ENCODE measurements around the gene TBC1D32.
"Not testable (repeated sequence)": the region's sequence is repeated elsewhere in the genome, so short reads cannot be mapped to it uniquely, and the experiment has no call there.

TBC1D32 gene

DNA sequence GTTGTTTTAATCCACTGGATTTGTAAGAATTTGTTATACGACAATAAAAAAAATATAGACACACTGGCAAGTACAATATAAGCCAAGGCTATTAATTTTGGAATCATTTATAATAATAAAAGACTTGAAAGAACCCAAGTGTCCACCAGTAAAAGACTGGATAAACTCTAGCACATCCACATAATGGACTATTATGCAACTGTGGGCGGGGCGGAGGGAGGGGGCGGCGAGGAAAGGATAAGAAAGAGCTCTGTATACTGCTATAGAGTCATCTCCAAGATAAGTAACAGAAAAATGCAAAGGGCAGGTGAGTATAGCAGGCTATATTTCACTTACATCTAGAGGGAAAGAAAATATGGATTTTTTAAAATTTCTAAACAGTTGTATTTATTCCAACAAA, 123.3 kb downstream of the TBC1D32 start:
- no peak for DNase-seq

DNA sequence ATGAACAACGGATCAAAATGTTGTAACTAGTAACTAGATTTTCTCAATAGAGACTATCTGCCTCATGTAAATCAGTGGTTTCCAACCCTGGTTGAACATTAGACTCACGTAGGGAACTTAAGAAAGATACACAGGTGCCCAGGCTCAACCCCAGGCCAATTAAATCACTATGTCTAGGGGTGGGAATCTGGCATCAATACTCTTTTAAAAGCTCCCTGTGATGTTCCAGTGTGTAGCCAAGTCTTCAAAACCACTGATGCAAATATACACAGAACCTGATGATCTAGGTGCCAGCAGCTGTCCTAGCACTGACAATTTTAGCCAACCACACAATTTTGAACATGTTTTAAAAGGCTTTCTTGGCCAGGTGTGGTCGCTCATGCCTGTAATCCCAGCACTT, 128.7 kb downstream of the TBC1D32 start:
- DNase-seq, result no peak

DNA sequence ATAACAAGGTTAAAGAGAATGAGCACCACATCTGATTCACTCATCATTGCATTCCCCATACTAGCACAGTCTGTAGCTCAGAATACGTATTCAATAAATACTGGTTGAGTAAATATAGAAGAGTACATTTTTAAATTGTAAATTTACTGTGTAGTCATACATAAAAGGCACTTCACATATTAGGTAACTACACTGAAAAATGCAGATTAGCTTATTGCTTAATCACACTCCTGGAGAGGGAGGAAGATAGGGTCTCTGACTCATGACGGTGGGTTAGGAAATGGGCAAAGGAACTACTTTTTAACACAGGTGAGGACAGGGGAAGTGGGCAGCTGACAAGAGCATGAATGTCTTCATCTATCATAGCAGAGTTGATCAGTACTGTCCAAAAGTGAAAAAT, 133.2 kb downstream of the TBC1D32 start:
- DNase-seq, result no peak

DNA sequence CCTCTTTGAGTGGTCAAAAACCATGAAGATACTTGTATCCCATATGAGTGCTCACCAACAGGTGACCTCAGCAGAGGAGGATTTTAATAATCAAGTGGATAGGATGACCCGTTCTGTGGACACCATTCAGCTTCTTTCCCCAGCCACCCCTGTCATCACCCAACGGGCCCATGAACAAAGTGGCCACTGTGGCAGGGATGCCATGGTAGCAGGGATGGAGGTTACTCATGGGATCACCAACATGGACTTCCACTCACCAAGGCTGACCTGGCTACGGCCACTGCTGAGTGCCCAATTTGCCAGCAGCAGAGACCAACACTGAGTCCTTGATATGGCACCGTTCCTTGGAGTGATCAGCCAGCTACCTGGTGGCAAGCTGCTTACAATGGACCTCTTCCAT, 138.2 kb downstream of the TBC1D32 start:
- not testable (repeated sequence) for DNase-seq

DNA sequence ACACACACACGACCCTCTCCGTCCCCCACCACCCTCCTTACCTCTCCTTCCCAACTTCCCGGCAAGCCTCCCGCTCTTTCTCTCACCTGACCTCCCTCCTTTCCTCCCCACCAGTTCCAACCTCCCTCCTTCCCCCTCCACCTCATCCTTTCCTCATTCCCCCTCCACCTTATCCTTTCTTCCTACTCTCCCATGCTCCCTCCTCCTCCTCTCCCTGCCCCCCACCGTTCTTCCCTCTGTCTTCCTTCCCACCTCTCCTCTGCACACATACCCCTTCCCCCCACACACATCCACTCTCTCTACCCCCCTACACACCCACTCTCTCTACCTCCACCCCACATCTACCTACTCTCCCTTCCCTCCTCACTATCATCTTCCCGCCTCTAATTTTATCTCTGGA, 144.2 kb downstream of the TBC1D32 start:
- DNase-seq, result no peak

DNA sequence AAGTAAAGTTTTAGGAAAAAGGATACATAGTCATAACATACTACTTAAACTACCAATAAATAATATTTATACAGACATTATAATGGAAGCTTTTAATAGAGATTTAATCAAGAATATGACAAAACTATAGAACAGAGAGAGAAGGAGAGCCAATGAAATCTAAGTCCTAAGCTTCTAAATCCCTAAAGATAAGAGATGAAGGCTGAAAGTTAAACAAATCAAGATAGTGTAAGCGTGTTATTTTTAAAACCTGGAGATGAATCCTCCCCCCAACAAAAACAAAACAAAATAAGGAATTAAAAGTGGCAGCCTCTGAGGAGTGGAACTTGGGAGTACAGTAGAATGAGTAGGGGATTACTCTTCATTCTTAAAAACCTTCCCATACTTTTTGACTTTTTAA, 145.9 kb downstream of the TBC1D32 start:
- no peak for DNase-seq

DNA sequence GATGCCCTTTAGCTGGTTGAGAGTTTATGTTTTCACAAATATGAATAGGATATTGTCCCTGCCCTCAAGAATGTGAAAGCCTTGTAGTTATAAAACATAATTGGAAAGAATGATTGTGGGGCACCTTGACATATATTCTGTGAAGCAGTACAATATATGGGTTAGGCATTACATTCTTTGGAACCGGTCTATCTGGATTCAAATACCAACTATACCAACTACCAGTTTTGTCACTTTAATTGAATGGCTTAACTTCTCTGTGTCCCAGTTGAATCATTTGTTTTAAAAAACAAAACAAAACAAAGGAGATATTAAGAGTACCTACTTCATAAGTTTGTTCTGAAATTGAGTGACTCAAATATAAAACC, 146.5 kb downstream of the TBC1D32 start:
- DNase-seq, result no peak

DNA sequence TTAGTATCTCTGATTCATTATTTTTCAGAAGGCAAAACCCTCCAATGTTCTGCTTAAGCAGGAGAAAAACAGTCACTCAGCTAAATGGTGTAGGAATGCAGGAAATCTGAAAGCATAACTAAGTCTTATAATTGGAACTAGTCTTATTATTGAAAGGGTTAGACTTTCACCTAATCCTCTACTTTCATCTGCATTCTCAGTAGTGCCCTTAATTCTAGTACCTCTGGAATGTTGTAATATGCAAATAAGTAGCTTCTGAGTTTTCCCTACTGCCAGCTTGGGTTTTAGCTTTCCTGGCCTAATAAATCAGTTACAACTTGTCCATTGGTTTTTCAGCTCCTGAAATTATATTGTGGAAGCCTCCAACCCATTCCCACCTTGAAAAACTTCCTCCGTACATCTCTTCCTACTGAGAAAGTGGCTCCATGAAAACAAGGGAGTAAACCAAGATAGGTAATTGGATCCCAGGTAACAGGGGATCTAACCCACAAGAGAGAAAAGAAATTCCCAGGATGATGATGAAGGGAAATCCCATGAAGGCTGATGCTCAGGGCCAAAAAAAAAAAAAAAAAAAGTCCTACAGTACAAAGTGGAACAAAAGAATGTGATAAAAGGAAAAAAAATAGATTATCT, 147.0 kb downstream of the TBC1D32 start:
- DNase-seq, result no peak

DNA sequence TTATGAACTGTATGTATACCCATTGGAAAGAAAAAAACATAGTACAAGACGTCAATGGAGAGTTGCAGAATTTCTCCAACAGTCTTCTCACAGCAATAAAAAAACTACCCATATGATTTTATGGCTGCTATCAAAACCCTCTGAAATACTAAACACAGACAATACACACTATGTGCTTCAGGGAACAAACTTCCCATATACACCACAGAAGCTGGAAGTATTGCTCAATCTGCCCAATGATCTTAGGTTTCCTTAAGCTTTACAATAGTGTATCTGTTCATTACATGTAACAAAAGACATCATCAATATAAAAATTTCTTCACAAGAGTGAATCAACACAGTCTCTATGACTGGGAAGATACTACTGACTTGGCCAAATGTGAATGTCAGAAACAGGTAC, 150.5 kb downstream of the TBC1D32 start:
- no peak for DNase-seq

DNA sequence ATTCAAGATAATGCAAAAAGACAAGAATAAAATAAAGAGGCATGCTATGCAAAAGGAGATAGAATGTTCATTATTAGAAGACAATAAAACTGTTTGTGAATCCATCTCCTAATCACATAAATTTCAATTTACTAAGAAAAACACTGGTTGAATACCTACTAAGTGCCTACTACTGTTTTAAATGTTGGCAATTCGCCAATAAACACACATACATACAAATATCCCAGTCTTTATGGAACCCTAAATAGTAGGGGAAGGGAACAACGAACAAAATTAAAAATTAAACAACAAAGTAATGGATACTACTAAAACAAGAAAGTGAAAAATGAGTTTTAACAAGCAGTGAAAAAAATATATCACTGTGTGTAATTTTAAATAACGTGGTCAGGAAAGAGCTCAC, 158.5 kb downstream of the TBC1D32 start:
- DNase-seq, result no peak

DNA sequence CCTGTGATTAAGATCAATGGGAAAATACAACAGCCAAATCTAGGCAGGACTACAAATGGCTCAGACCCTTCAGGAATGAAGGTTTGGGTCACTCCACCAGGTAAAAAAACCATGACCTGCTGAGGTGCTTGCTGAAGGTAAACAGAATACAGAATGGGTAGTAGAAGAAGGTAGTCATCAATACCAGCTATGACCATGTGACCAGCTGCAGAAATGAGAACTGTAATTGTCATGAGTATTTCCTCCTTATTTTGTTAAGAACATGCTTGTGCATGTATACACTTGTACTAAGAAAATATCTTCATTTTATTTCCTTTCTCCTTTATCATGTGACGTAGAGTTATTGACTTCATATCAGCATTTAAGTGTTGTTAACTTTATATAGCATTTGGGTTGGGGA, 161.8 kb downstream of the TBC1D32 start:
- not testable (repeated sequence) for DNase-seq

DNA sequence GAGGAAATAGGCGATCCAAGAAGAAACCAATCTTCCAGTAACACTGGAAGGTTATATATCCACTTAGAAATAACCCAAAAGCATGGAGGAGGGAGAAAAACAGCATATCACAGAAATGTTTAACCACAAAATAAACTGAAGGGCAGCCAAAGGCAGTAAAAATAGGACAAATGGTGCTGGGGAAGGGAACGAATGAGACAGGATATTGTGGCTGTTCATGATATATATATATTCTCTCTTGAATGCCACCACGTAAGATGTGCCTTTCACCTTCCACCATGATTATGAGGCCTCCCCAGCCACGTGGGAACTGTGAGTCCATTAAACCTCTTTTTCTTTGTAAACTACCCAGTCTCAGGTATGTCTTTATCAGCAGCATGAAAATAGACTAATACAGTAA, 162.4 kb downstream of the TBC1D32 start:
- DNase-seq, result no peak

DNA sequence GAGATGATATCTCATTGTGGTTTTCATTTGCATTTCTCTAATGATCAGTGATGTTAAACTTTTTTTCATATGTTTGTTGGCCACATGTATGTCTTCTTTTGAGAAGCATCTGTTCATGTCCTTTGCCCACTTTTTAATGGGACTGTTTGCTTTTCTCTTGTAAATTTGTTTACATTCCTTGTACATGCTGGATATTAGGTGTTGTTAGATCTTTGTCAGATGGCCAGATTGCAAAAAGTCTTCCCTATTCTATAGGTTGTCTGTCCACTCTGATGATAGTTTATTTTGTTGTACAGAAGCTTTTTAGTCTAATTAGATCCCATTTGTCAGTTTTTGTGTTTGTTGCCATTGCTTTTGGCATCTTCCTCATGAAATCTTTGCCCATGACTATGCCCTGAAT, 172.4 kb downstream of the TBC1D32 start:
- DNase-seq, result no peak

DNA sequence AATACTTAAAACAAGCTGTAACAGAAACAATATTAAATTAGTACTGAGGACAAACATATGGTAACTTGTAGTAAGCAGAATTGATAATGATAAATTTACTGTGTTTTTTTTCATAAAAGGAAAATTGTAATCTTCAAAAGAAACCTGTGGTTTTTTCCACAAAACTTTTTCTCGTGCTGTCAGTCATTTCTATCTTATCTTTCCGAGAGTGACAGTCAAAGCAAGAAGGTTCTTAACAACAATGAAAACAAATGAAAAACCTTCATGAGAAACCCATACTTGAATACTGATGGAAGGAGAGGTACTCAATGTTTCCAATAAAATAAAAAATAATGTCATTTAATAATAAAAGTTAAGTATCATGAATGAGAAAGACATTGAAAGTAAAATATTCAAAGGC, 174.0 kb downstream of the TBC1D32 start:
- no peak for DNase-seq

DNA sequence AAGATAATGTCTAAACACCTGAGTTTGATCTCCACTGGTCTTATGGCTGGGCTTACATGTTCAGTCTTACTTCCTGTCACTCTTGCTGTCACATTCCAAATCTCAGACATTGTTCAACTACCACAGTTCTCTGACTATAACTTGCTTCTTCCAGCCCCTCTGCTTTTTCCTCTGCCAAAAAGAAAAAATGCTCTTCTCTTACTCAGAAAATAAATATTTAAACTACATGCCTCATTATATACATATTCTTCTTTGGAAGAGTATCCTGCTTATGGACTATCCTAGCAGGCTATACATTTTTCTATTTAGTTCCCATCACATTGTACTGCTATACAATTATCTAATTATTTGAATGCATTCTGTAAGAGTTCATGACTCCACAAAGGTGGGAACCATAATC, 175.4 kb downstream of the TBC1D32 start:
- no peak for DNase-seq

DNA sequence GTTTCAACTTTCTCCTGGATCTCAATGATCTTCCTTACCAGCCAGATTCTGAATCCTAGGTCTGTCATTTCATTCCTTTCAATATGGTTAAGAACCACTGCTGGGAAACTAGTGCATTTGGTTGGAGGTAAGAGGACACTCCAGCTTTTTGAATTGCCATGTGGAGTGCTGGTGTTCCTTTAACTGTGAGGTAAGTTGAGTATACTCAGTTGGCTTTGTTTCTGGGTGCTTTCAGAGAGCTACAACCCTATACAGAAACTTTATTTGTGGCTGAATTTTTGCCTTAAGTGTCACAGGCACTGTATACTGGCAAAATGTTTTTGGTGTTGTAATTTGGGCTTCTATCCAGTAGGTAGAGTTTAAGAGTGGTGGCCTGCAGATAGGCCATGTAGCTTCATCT, 175.8 kb downstream of the TBC1D32 start:
- no peak for DNase-seq

DNA sequence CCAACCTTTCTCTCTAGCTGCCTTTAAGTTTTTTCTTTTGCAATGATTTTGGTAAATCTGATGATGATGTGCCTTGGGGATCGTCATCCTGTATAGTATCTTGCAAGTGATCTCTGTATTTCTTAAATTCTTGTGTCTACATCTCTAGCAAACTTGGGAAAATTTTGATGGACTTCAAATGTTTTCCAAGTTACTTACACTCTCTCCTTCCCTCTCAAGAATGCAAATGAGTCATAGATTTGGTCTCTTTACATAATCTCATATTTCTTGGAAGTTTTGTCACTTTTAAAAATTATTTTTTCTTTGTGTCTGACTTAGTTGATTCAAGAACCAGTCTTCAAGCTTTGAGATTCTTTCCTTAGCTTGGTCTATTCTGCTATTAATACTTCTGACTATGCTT, 176.4 kb downstream of the TBC1D32 start:
- DNase-seq, result no peak

DNA sequence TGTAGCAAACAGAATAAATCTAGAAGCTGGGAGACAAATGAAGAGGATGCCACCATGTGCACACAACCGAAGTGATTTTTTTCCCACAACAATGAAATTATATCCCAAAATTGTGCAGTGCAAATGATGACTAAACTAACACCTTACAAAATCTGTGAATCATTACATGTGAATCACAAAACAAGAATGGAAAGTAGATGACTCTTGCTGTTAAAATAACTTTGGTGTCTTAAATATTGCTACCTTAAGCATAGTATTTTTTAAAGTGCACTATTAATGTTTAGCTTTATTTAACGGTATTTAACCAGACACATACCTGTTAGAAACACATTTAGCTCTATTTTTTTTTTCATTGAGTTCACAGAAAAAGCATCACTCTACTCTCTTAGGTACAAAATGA, 190.8 kb downstream of the TBC1D32 start:
- no peak for DNase-seq

DNA sequence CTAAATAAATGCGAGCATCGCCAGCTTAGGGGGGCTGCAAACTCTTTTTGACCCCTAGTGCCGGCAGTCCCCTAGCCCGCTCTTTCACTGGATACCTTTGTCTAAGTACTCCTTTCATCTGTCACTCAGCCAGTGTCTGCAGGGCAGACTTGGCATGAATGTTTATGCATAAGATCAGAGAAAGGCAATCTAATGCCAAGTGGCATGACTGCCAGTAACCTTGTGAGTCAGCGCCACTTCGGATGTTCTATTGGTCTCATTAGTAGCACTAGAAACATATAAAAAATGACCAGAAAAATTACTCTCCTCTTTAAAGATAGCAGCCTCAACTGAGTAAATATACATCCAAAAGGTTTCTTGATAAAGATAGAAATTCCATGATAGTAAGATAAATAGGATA, 192.2 kb downstream of the TBC1D32 start:
- DNase-seq, result no peak

DNA sequence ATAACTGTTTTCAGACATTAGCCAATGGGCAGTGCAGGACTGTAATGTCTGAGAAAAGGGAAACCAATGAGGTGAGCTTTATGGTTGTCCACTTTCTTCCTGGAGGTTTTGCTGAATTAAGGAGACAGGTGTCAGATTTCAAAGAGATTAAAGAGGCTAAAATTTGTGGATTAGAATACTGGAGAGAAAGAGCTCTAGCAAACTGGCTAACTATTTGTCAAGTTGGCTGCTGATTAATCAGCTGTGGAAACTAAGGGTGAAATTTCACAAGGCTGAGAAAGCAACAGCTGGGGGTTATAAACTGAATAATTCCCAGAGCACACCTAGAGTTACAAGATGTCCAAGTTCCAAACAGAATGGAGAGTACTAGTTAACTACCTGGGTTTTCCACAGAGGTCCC, 198.9 kb downstream of the TBC1D32 start:
- no peak for DNase-seq

DNA sequence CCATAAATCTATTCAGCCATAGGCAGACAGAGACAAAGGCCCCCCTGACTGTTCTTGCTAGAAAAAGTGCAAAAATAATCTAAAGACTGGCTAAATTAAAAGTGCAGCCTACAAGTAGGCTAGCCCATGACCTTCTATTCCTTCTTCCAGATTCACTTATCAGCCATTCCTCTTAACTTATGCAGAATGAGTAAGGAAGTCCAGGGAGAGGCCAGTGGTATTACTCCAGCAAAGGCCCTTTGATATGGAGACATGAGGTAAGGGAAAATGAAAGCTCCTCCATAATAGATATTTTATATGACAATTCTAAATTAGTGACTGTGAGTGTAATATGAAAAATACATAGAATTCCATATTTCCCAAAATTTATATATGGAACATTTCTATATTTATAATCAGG, 199.4 kb downstream of the TBC1D32 start:
- DNase-seq, result no peak

DNA sequence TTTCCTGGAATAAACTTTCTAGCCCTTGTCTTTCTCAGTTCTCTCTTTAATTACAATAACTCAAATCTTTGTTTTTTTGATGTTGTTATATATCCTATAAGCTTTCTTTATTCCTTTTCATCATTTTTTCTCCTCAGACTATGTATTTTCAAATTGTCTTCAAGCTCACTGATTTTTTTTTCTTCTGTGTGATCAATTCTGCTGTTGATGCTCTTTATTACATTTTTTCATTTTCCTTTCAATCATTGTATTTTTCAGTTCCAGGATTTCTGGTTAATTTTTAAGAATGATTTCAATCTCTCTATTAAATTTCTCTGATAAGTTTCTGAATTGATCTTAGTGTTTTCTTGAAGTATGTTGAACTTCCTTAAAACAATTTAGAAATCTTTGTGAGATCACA, 209.7 kb downstream of the TBC1D32 start:
- DNase-seq, result no peak

DNA sequence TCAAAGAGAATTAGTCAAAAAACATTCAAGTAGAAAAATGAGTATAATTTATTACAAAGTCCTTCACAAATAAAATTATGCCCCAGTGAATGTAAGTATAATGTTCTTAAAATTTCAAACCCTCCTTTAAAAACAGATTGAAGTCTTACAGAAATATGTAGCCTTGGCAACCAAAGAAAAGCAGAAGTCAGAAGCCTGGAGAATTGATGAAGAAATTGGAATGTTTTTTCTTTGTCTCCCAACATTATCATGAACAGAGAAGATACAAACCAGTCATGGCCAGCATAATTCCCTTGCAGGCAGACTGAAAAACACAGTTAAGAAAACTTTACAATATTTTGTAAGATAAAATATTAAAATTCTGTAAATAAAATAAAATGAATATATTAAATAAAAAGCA, 221.9 kb downstream of the TBC1D32 start:
- DNase-seq, result no peak

DNA sequence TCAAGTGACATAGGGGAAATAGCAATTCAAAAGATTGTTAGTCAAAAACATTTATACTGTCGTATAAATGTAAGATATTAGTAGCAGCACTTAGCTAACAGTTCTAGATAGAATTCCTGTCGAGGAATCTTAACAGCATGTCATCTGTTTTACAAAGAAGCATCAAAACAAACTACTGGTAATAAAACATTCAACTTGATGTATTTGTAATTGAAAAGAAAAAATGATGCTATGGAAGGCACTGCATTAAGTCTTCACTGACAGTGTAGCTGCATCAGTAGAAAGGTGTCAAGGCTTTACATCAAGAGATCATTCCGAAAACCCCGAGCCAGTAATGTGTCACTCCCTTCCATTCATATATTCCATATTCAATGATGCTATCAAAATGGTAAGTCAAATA, 223.5 kb downstream of the TBC1D32 start:
- DNase-seq, result no peak

DNA sequence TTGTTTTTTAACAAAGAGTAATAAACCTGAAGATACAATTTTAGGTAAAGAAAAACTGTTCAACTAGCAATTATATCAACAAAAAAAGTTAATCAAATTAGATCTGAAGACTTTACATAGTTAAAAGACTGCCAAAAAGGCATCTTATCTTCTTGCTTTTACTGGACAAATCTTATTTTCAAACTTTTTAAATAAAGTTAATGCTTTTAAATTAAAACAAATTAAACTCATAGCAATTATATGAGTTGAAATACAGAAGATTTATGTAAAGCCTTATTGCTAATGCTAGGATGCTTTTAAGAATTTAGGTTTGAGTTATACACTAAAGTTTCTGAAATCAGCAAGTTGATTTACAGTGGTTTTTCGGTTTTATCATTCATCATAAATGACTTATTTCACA, 227.3 kb downstream of the TBC1D32 start:
- no peak for DNase-seq

DNA sequence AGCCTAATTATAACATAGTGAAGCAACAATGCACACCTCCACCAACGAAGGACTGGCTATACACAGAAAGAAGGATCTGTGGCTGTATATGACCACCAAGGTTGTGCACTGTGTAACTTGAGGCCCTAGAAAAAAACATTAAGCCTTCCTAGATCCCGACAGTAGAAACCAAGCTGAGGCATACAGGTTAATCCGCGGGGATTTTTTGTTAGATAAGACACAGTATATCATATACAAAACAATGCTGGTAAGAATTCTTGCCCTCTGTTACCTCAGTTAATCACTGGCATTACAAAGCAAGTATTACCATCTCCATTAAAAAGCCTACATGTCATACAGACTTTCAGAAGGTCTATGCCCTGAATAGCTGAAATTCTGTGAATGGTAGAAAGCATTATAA, 228.8 kb downstream of the TBC1D32 start:
- DNase-seq, result no peak
